Hepatocyte (in vitro differentiated cells): ENCODE data around the gene MSL3B.
"Not testable (repeated sequence)": the region's sequence is repeated elsewhere in the genome, so short reads cannot be mapped to it uniquely, and the experiment has no call there.

Source experiments
- DNase-seq: peaks from one replicate; pipeline ENCODE4 v3.0.0-alpha.2; 2016; ENCODE audit warnings: low spot score
- H2AFZ ChIP-seq: fragments of 200-600 bp; sonication (generic); 2 replicates; pipeline ENCODE4 v1.6.0; 2016; ENCODE audit warnings: antibody characterized with exemption, mild to moderate bottlenecking
- H3K27ac ChIP-seq: fragments of 200-600 bp; sonication (generic); 2 replicates; pipeline ENCODE4 v1.5.1; 2016; ENCODE audit warnings: mild to moderate bottlenecking
- H3K27me3 ChIP-seq: fragments of 200-600 bp; sonication (generic); 2 replicates; pipeline ENCODE4 v1.6.1; 2016
- H3K36me3 ChIP-seq: fragments of 200-600 bp; sonication (generic); replicated peaks from 2 replicates; pipeline ENCODE4 v1.5.1; 2016; ENCODE audit warnings: low read depth; ENCODE audit not compliant: insufficient read depth
- H3K4me1 ChIP-seq: fragments of 200-600 bp; sonication (generic); 2 replicates; pipeline ENCODE4 v1.5.1; 2016; ENCODE audit warnings: mild to moderate bottlenecking, moderate library complexity; ENCODE audit not compliant: insufficient read depth
- H3K4me2 ChIP-seq: fragments of 200-600 bp; sonication (generic); 2 replicates; pipeline ENCODE4 v1.6.0; 2016
- H3K4me3 ChIP-seq: fragments of 200-600 bp; sonication (generic); 2 replicates; pipeline ENCODE4 v1.5.1; 2016; ENCODE audit warnings: mild to moderate bottlenecking
- H3K79me2 ChIP-seq: fragments of 200-600 bp; sonication (generic); 2 replicates; pipeline ENCODE4 v1.6.0; 2017; ENCODE audit warnings: mild to moderate bottlenecking
- H3K9me2 ChIP-seq: fragments of 200-600 bp; sonication (generic); replicated peaks from 2 replicates; pipeline ENCODE4 v1.6.0; 2017; ENCODE audit warnings: mild to moderate bottlenecking; ENCODE audit not compliant: insufficient read depth
- H3K9me3 ChIP-seq: fragments of 200-600 bp; sonication (generic); 2 replicates; pipeline ENCODE4 v1.5.1; 2016; ENCODE audit warnings: low read depth, mild to moderate bottlenecking
- H4K20me1 ChIP-seq: fragments of 200-600 bp; sonication (generic); 2 replicates; pipeline ENCODE4 v1.6.0; 2016; ENCODE audit warnings: mild to moderate bottlenecking; ENCODE audit not compliant: insufficient read depth, poor library complexity, severe bottlenecking
- CTCF ChIP-seq: fragments of 200-600 bp; sonication (generic); IDR thresholded peaks from 2 replicates; pipeline ENCODE4 v1.5.1; 2016; ENCODE audit warnings: antibody characterized with exemption, mild to moderate bottlenecking; ENCODE audit not compliant: poor library complexity
- EZH2 ChIP-seq: fragments of 200-600 bp; sonication (generic); IDR thresholded peaks from 2 replicates; pipeline ENCODE4 v1.6.1; 2016; ENCODE audit warnings: antibody characterized with exemption, mild to moderate bottlenecking, borderline replicate concordance
- EZH2phosphoT487 ChIP-seq: fragments of 200-600 bp; sonication (generic); IDR thresholded peaks from one replicate; pipeline ENCODE4 v1.6.1; 2018; ENCODE audit warnings: antibody characterized with exemption, mild to moderate bottlenecking, low read depth, moderate library complexity; ENCODE audit not compliant: unreplicated experiment, severe bottlenecking
- WGBS: methylation state at CpG from one replicate; pipeline ENCODE4 v1.1.6; 2016; ENCODE audit warnings: low lambda C conversion rate; ENCODE audit errors: missing lambda C conversion rate; 5-methylcytosine and 5-hydroxymethylcytosine counted together

The MSL3B gene

GRCh38 chr2:233882353-233882752, 14.2 kb upstream of the MSL3B start:
- Histone ChIP-seq H3K4me2 (no peak overlapping the region), H3K4me1 (no peaks in the 10 kb centered on the region), H3K9me3 (peaks cover 6% of the 10 kb centered on the region), H2AFZ (no peak overlapping the region), H3K27me3 (no peaks in the 10 kb centered on the region), H4K20me1 (no peaks in the 10 kb centered on the region), H3K4me3 (no peak overlapping the region), H3K9me2 (no peaks in the 10 kb centered on the region), H3K27ac (no peak overlapping the region), H3K36me3 (no peaks in the 10 kb centered on the region), H3K79me2 (no peaks in the 10 kb centered on the region)
- TF ChIP-seq EZH2phosphoT487, result no peak
- no peak for TF ChIP-seq EZH2
- TF ChIP-seq CTCF, result no peak
- DNase-seq, result no peak

GRCh38 chr2:233872125-233872524, 3.9 kb upstream of the MSL3B start:
- not testable (repeated sequence) for H3K79me2 ChIP-seq, H3K9me3 ChIP-seq, H3K4me1 ChIP-seq, H3K36me3 ChIP-seq, H4K20me1 ChIP-seq, H3K4me2 ChIP-seq, H3K27ac ChIP-seq, H3K9me2 ChIP-seq, DNase-seq, H3K4me3 ChIP-seq, H2AFZ ChIP-seq
- WGBS, result 82% methylated on average over 2 of the region's 2 CpGs
- H3K27me3 ChIP-seq, result peaks cover 34% of the 10 kb centered on the region

- 77% methylated on average over 4 of the region's 4 CpGs for WGBS
- Histone ChIP-seq H2AFZ (no peak overlapping the region), H3K36me3 (no peaks in the 10 kb centered on the region), H3K4me2 (no peak overlapping the region), H3K4me3 (no peak overlapping the region), H3K9me3 (peaks cover 8% of the 10 kb centered on the region), H3K4me1 (no peaks in the 10 kb centered on the region), H3K9me2 (no peaks in the 10 kb centered on the region), H3K27me3 (peaks cover 34% of the 10 kb centered on the region), H3K27ac (no peak overlapping the region), H3K79me2 (no peaks in the 10 kb centered on the region), H4K20me1 (no peaks in the 10 kb centered on the region)
- no peak for TF ChIP-seq EZH2phosphoT487
- TF ChIP-seq CTCF, result no peak
- no peak for TF ChIP-seq EZH2
- no peak for DNase-seq
These were observed 3.2 kb upstream of the MSL3B start for GRCh38 chr2:233871432-233871831.

GRCh38 chr2:233866479-233866878, 1.7 kb downstream of the MSL3B start:
- no peak overlapping the region for H3K27ac ChIP-seq
- DNase-seq, result no peak
- H2AFZ ChIP-seq, result no peak overlapping the region
- no peaks in the 10 kb centered on the region for H3K79me2 ChIP-seq
- peaks cover 8% of the 10 kb centered on the region for H3K9me3 ChIP-seq
- no peak for TF ChIP-seq EZH2
- TF ChIP-seq EZH2phosphoT487, result no peak
- TF ChIP-seq CTCF, result no peak
- H3K4me2 ChIP-seq, result no peak overlapping the region
- H3K4me1 ChIP-seq, result no peaks in the 10 kb centered on the region
- no peaks in the 10 kb centered on the region for H4K20me1 ChIP-seq
- no peaks in the 10 kb centered on the region for H3K9me2 ChIP-seq
- H3K36me3 ChIP-seq, result no peaks in the 10 kb centered on the region
- WGBS, result over 99% methylated on average over 11 of the region's 11 CpGs
- peaks cover 7% of the 10 kb centered on the region for H3K27me3 ChIP-seq
- H3K4me3 ChIP-seq, result no peak overlapping the region
